ENCODE results near the gene ZFP64.
"Not testable (repeated sequence)": the region's sequence is repeated elsewhere in the genome, so short reads cannot be mapped to it uniquely, and the experiment has no call there.

The ZFP64 gene

DNA sequence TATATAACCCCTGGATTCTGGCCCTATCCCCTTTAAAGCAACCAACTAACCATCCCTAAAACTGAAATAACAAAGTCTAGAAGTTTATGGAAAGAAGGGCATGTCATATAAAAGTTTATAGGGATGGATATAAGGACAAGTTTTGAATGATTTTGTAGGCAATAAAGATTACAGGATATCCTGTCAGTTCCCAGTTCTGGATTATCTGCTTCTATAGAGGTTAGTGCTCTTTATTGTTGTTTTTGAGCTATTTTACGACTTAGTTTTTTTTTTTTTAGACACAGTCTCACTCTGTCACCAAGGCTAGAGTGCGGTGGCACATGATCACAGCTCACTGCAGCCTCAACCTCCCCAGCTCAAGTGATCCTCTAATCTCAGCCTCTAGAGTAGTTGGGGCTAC lies 48.3 kb downstream of the ZFP64 start:
- Mint-ChIP-seq H3K27ac (no peak overlapping the region), H3K4me1 (no peaks in the 10 kb centered on the region), H3K36me3 (ENCODE audit: low read depth) (peaks cover 35% of the 10 kb centered on the region), H3K4me3 (no peak overlapping the region), H3K9me3 (peaks cover 24% of the 10 kb centered on the region), H3K27me3 (ENCODE audit: low read depth, poor library complexity) (no peaks in the 10 kb centered on the region)
- DNase-seq = no peak
- TF ChIP-seq, protein P1, sequence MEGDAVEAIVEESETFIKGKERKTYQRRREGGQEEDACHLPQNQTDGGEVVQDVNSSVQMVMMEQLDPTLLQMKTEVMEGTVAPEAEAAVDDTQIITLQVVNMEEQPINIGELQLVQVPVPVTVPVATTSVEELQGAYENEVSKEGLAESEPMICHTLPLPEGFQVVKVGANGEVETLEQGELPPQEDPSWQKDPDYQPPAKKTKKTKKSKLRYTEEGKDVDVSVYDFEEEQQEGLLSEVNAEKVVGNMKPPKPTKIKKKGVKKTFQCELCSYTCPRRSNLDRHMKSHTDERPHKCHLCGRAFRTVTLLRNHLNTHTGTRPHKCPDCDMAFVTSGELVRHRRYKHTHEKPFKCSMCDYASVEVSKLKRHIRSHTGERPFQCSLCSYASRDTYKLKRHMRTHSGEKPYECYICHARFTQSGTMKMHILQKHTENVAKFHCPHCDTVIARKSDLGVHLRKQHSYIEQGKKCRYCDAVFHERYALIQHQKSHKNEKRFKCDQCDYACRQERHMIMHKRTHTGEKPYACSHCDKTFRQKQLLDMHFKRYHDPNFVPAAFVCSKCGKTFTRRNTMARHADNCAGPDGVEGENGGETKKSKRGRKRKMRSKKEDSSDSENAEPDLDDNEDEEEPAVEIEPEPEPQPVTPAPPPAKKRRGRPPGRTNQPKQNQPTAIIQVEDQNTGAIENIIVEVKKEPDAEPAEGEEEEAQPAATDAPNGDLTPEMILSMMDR (IDR thresholded peaks at IDR 0.05) = no peak

DNA sequence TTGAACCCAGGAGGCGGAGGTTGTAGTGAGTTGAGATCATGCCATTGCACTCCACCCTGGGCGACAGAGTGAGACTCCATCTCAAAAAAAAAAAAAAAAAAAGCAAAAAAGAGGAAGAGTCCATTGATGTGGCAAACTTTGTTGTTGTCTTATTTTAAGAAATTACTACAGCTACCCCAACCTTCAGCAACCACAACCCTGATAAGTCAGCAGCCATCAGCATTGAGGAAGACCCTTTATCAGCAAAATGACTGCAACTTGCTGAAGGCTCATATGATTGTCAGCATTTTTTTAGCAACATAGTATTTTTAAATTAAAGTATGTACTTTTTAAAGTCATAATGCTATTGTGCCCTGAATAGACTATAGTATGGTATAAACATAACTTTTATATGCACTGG lies 48.8 kb downstream of the ZFP64 start:
- Mint-ChIP-seq H3K27ac (no peak overlapping the region), H3K9me3 (peaks cover 24% of the 10 kb centered on the region), H3K4me3 (no peak overlapping the region), H3K27me3 (ENCODE audit: low read depth, poor library complexity) (no peaks in the 10 kb centered on the region), H3K4me1 (no peaks in the 10 kb centered on the region), H3K36me3 (ENCODE audit: low read depth) (peaks cover 29% of the 10 kb centered on the region)
- DNase-seq = no peak
- TF ChIP-seq, protein P1 (IDR thresholded peaks at IDR 0.05) = no peak

DNA sequence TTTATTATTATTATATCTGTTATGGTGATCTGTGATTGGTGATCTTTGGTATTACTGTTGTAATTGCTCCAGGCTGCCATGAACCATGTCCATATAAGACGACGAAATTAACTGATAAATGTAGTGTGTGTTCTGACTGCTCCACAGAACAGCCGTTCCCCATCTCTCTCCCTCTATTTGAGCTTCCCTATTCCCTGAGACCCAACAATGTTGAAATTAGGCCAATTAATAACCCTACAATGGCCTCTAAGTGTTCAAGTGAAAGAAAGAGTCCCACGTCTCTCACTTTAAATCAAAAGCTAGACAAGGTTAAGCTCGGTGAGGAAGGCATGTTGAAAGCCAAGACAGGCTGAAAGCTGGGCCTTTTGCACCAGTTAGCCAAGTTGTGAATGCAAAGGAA lies 51.6 kb downstream of the ZFP64 start:
- Mint-ChIP-seq H3K4me1 (no peaks in the 10 kb centered on the region), H3K36me3 (ENCODE audit: low read depth) (peaks cover 33% of the 10 kb centered on the region), H3K27me3 (ENCODE audit: low read depth, poor library complexity) (no peaks in the 10 kb centered on the region), H3K9me3 (peaks cover 30% of the 10 kb centered on the region), H3K4me3 (no peak overlapping the region), H3K27ac (no peak overlapping the region)
- DNase-seq = no peak
- TF ChIP-seq, protein P1 (IDR thresholded peaks at IDR 0.05) = no peak

- Mint-ChIP-seq H3K36me3 (ENCODE audit: low read depth) (peaks cover 33% of the 10 kb centered on the region), H3K27me3 (ENCODE audit: low read depth, poor library complexity) (peaks cover 3% of the 10 kb centered on the region), H3K4me1 (no peaks in the 10 kb centered on the region), H3K4me3 (no peak overlapping the region), H3K9me3 (peaks cover 31% of the 10 kb centered on the region), H3K27ac (no peak overlapping the region)
- TF ChIP-seq, protein P1 (IDR thresholded peaks at IDR 0.05) = no peak
- no peak for DNase-seq
These were observed 53.7 kb downstream of the ZFP64 start for GRCh38 chr20:52137850-52138249.

GRCh38 chr20:52133714-52134113 lies 57.9 kb downstream of the ZFP64 start:
- H3K9me3 Mint-ChIP-seq = peaks cover 33% of the 10 kb centered on the region
- H3K4me3 Mint-ChIP-seq; H3K4me1 Mint-ChIP-seq; DNase-seq; H3K27me3 Mint-ChIP-seq (ENCODE audit: low read depth, poor library complexity); H3K27ac Mint-ChIP-seq: not testable (repeated sequence)
- peaks cover 24% of the 10 kb centered on the region for H3K36me3 Mint-ChIP-seq (ENCODE audit: low read depth)

- no peak for DNase-seq
- Mint-ChIP-seq H3K4me3 (no peak overlapping the region), H3K27me3 (ENCODE audit: low read depth, poor library complexity) (peaks cover 7% of the 10 kb centered on the region), H3K9me3 (peaks cover 28% of the 10 kb centered on the region), H3K36me3 (ENCODE audit: low read depth) (peaks cover 20% of the 10 kb centered on the region), H3K4me1 (peaks cover 7% of the 10 kb centered on the region), H3K27ac (no peak overlapping the region)
- TF ChIP-seq, protein P1 (IDR thresholded peaks at IDR 0.05) = no peak
These were observed 59.2 kb downstream of the ZFP64 start for GRCh38 chr20:52132337-52132736.

All from nephron progenitor cell (in vitro differentiated cells).